GM15510 (cell line): ENCODE results near the gene SEZ6L.

Experiments used
- POLR2A ChIP-seq: IDR thresholded peaks from 3 replicates; pipeline ENCODE4 v1.6.1; 2011; ENCODE audit warnings: borderline replicate concordance; ENCODE audit not compliant: insufficient read length; ENCODE audit errors: extremely low read depth

Gene SEZ6L

GRCh38 chr22:26323013-26323412 is 153.8 kb downstream of the SEZ6L start:
- no peak for TF ChIP-seq POLR2A

- no peak for TF ChIP-seq POLR2A
Measured at GRCh38 chr22:26324150-26324549, 154.9 kb downstream of the SEZ6L start.

DNA sequence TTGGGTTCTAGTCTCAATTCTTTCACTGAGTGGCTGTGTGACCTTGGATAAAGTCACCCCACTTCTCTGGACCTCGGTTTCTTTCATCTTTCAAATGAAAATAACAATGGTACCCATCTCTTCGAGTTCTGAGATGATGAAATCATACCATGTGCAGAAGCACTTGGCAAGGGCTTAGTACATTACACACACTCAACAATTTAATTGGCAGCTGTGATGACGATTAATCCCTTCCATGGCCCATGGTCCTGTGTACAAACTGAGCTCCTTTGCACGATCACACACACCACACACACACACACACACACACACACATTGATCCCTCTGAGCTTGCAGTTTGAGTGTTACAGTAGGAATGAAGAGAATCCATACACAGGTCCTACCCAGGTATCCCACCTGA is 156.4 kb downstream of the SEZ6L start:
- no peak for TF ChIP-seq POLR2A

DNA sequence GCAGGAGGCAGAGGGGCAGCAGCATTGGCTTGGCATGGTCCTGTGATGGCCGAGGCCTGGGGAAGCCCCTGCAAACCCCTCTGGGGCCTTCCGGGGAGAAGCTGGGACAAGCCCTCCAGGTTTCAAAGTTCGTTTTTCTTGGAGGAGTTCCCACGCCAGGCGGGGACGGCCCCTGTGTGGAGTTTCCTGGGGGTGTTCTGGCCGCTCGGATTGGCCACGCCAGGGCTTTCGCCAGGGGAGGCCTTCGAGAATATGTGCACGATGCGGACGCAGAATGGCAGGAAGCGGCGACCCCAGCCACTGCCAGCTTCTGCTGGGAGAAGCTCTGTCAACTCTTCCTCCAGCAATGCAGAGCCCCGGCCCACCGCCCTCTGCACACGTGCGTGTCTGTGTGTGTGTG is 157.5 kb downstream of the SEZ6L start:
- TF ChIP-seq POLR2A = no peak

GRCh38 chr22:26327306-26327705 is 158.0 kb downstream of the SEZ6L start:
- no peak for TF ChIP-seq POLR2A

DNA sequence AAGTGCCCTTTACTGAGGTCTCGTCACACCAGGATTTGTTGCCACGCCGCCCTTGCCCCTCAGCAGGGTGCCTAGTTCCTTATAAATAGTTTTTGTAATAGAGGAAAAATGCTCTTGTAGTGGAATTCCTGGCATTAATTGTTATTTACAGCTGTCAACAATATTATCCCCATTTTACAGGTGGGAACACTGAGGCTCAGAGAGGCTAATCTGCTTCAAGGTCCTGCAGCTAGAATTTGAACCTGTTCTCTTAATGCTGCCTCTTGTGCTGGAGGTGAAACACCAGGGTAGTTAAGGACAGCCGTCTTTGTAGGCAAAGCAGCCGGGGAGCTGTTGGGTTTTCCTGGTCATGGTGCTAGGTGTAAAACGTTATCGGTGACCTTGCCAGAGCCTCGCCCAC is 159.0 kb downstream of the SEZ6L start:
- no peak for TF ChIP-seq POLR2A

DNA sequence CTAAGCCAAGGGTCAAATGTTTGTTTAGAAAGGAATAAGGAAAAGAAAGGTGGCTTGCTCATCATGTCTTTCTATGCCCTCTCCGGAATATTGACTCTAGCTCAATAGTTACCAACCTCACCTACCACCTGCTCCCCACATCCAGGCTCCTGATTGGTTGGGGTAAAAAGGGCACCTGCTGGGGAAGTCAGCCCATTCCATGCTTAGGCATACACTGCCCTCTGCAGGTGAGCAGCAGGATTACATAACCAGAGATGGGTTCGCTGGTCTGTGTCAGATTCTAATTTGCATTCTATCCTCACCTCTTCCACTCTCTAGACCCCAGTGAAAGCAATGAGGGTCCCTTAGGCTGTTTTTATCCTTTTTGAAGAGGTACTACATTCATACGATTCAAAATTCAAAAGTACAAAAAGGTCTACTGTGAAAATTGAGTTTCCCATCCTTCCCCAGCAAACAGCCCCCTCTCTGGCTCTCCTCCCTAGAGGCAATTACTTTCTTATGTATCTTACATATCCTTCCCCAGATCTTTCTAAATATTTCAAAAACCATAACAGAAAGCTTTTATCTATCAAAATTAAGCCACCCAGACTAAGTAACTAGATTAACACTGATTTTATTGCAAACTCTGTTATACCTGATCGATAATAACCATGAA is 161.8 kb downstream of the SEZ6L start:
- TF ChIP-seq POLR2A = no peak

DNA sequence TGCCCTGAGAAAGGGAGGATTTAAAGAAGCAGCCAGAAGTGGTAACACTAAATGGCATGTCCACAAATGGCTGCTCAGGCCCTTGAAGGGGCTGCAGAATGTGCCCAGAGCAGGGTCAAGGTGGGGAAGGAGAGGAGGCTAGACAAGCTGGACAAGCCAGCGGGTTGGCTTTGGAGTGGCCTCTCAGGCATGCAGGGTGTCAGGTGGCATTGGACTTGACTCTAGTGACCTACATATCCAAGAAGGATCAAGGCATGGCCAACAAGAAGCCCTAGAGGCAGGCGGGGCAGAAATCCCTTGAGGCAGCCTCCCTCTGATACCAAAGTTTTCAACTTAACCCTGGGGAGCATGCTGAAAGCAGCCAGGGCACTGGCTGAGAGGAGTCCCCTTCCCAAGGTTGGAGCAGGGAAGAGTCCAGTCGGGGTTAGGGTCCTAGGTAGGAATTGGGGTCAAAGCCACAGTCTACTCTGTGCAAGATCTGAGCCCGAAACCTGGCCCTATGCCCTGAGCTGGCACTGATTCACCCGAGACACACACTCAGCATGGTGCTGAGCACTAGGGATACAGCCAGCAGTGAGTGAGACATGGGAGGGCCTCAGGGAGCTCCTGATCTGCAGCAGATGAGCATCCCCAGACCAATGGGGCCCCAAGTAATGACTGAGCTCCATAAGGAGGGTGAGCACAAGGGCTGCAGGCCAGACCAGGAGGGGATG is 164.0 kb downstream of the SEZ6L start:
- no peak for TF ChIP-seq POLR2A

GRCh38 chr22:26334232-26334631 is 165.0 kb downstream of the SEZ6L start:
- TF ChIP-seq POLR2A = no peak

- no peak for TF ChIP-seq POLR2A
Measured at GRCh38 chr22:26336773-26337172, 167.5 kb downstream of the SEZ6L start.

DNA sequence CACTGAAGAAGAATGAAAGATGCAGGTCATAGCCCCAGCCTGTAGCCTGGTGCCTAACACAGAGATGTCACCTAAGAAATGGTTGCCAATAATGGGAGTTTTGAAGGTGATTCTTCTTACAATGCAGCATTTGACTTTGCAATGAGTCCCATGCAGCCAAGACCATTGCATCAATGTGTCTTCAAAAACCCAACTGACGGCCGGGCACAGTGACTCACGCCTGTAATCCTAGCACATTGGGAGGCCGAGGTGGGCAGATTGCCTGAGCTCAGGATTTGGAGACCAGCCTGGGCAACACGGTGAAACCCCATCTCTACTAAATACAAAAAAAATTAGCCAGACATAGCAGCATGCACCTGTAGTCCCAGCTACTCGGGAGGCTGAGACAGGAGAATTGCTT is 170.5 kb downstream of the SEZ6L start:
- TF ChIP-seq POLR2A = no peak

GRCh38 chr22:26342745-26343410 is 173.6 kb downstream of the SEZ6L start:
- TF ChIP-seq POLR2A = no peak

- TF ChIP-seq POLR2A = no peak
Measured at GRCh38 chr22:26345496-26345895, 176.2 kb downstream of the SEZ6L start.

- no peak for TF ChIP-seq POLR2A
Measured at GRCh38 chr22:26348810-26349526, 179.7 kb downstream of the SEZ6L start.

- no peak for TF ChIP-seq POLR2A
Measured at GRCh38 chr22:26354707-26355106, 185.4 kb downstream of the SEZ6L start.
